ENCODE data around the gene MYZAP. TPM values are rescaled to one million over a fixed set of nuclear protein-coding genes. Genes with fewer than 3 reads are reported as not detected.

MYZAP gene
- total RNA-seq, 1 experiment from 2014 or later = 1.1 TPM

GRCh38 chr15:57566834-57567233, 24.9 kb upstream of the MYZAP start:
- TF ChIP-seq SIN3A (IDR thresholded peaks at IDR 0.05; ENCODE audit: borderline replicate concordance, insufficient read depth, low read depth, low read length) (no peak), POLR2AphosphoS5 (IDR thresholded peaks at IDR 0.05; ENCODE audit: low read depth, low read length) (no peak), TCF7L2 (IDR thresholded peaks at IDR 0.05; ENCODE audit: low read depth, low read length) (no peak)
- Histone ChIP-seq H3K4me1 (ENCODE audit: control insufficient read depth, insufficient read depth, low read length) (no peaks in the 10 kb centered on the region), H3K9me3 (ENCODE audit: control insufficient read depth, insufficient read depth, low read depth, low read length) (no peaks in the 10 kb centered on the region), H3K4me3 (ENCODE audit: low read depth in 2 of 2, low read length in 2 of 2) (no peak overlapping the region), H3K27ac (ENCODE audit: low read length) (no peak overlapping the region), H3K36me3 (ENCODE audit: control insufficient read depth, insufficient read depth, low read length) (no peaks in the 10 kb centered on the region), H3K27me3 (ENCODE audit: control insufficient read depth, insufficient read depth, low read length) (no peaks in the 10 kb centered on the region)
- CTCF ChIA-PET = no interaction called here
- in situ Hi-C loops (cut with HindIII; ENCODE audit: low pct_unique_long_range_greater_than_20kb, low sequenced_read_pairs) = no loop called here
- no TSS peak for BruUV-seq (replicated peaks)
- DNase-seq (ENCODE audit: low read depth, low spot score) (no peak), ATAC-seq (peak; percentile 42; the same call in 1 of the 2 replicates)
- POLR2A ChIA-PET = no interaction called here
- intact Hi-C loops (cut with micrococcal nuclease; ENCODE audit: unreplicated experiment) = loop anchor here (10.0 kb wide), 1 partner anchor 618 kb away; no protein-coding TSS in a partner anchor

GRCh38 chr15:57567891-57568290, 23.8 kb upstream of the MYZAP start:
- no peaks in the 10 kb centered on the region for H3K9me3 ChIP-seq (ENCODE audit: control insufficient read depth, insufficient read depth, low read depth, low read length)
- no peaks in the 10 kb centered on the region for H3K4me1 ChIP-seq (ENCODE audit: control insufficient read depth, insufficient read depth, low read length)
- BruUV-seq (replicated peaks) = no TSS peak
- TF ChIP-seq POLR2AphosphoS5 (IDR thresholded peaks at IDR 0.05; ENCODE audit: low read depth, low read length) = no peak
- no peak for TF ChIP-seq SIN3A (IDR thresholded peaks at IDR 0.05; ENCODE audit: borderline replicate concordance, insufficient read depth, low read depth, low read length)
- TF ChIP-seq CTCF (IDR thresholded peaks at IDR 0.05) = no peak
- TF ChIP-seq REST (IDR thresholded peaks at IDR 0.05; ENCODE audit: insufficient read depth in 1 of 2, low read depth in 2 of 2, low read length in 1 of 2) = no peak
- TF ChIP-seq TCF7L2 (IDR thresholded peaks at IDR 0.05; ENCODE audit: low read depth, low read length) = no peak
- intact Hi-C loops (cut with micrococcal nuclease; ENCODE audit: unreplicated experiment) = loop anchor here (10.0 kb wide), 1 partner anchor 617 kb away; no protein-coding TSS in a partner anchor
- ATAC-seq = no peak
- in situ Hi-C loops (cut with HindIII; ENCODE audit: low pct_unique_long_range_greater_than_20kb, low sequenced_read_pairs) = no loop called here
- no peak overlapping the region for H3K27ac ChIP-seq (ENCODE audit: low read length)
- DNase-seq (ENCODE audit: low read depth, low spot score) = no peak
- H3K4me3 ChIP-seq (ENCODE audit: low read depth in 2 of 2, low read length in 2 of 2) = no peak overlapping the region
- H3K27me3 ChIP-seq (ENCODE audit: control insufficient read depth, insufficient read depth, low read length) = no peaks in the 10 kb centered on the region
- ChIA-PET CTCF (no interaction called here), POLR2A (no interaction called here)
- no peaks in the 10 kb centered on the region for H3K36me3 ChIP-seq (ENCODE audit: control insufficient read depth, insufficient read depth, low read length)

- DNase-seq (ENCODE audit: low read depth, low spot score) = no peak
- in situ Hi-C loops (cut with HindIII; ENCODE audit: low pct_unique_long_range_greater_than_20kb, low sequenced_read_pairs) = no loop called here
- TF ChIP-seq TCF7L2 (IDR thresholded peaks at IDR 0.05; ENCODE audit: low read depth, low read length) (no peak), SIN3A (IDR thresholded peaks at IDR 0.05; ENCODE audit: borderline replicate concordance, insufficient read depth, low read depth, low read length) (no peak), POLR2AphosphoS5 (IDR thresholded peaks at IDR 0.05; ENCODE audit: low read depth, low read length) (no peak), REST (IDR thresholded peaks at IDR 0.05; ENCODE audit: insufficient read depth in 1 of 2, low read depth in 2 of 2, low read length in 1 of 2) (no peak), CTCF (IDR thresholded peaks at IDR 0.05) (no peak)
- Histone ChIP-seq H3K27ac (ENCODE audit: low read length) (no peak overlapping the region), H3K9me3 (ENCODE audit: control insufficient read depth, insufficient read depth, low read depth, low read length) (no peaks in the 10 kb centered on the region), H3K36me3 (ENCODE audit: control insufficient read depth, insufficient read depth, low read length) (no peaks in the 10 kb centered on the region), H3K27me3 (ENCODE audit: control insufficient read depth, insufficient read depth, low read length) (no peaks in the 10 kb centered on the region), H3K4me3 (ENCODE audit: low read depth in 2 of 2, low read length in 2 of 2) (no peak overlapping the region), H3K4me1 (ENCODE audit: control insufficient read depth, insufficient read depth, low read length) (no peaks in the 10 kb centered on the region)
- intact Hi-C loops (cut with micrococcal nuclease; ENCODE audit: unreplicated experiment) = loop anchor here (10.0 kb wide), 1 partner anchor 617 kb away; no protein-coding TSS in a partner anchor
- ChIA-PET POLR2A (no interaction called here), CTCF (no interaction called here)
- no TSS peak for BruUV-seq (replicated peaks)
- no peak for ATAC-seq
Observed at GRCh38 chr15:57568299-57568698, 23.4 kb upstream of the MYZAP start.
